H9 (cell line): Measurements from ENCODE around the gene PMEPA1. TPM values are rescaled to one million over a fixed set of nuclear protein-coding genes. Genes with fewer than 3 reads are reported as not detected.

Experiments
- DNase-seq: peaks from one replicate; pipeline ENCODE4 v3.0.0-alpha.2; 2017
- H2AFZ ChIP-seq: one replicate; pipeline ENCODE4 v1.6.1; 2013; ENCODE audit warnings: mild to moderate bottlenecking, low read length, control low read depth, moderate library complexity
- H2AK5ac ChIP-seq: 2 replicates; pipeline ENCODE4 v1.6.1; 2013; ENCODE audit warnings: low read length, control low read depth, mixed read lengths; ENCODE audit not compliant: insufficient read length
- H2BK120ac ChIP-seq: one replicate; pipeline ENCODE4 v1.6.1; 2013; ENCODE audit warnings: low read depth, mild to moderate bottlenecking, low read length, control low read depth, inconsistent platforms; ENCODE audit not compliant: poor library complexity, severe bottlenecking
- H2BK12ac ChIP-seq: 2 replicates; pipeline ENCODE4 v1.6.1; 2013; ENCODE audit warnings: low read length, control low read depth, mixed read lengths, low read depth; ENCODE audit not compliant: insufficient read length
- H2BK15ac ChIP-seq: 2 replicates; pipeline ENCODE4 v1.6.1; 2013; ENCODE audit warnings: low read depth, low read length, control low read depth
- H2BK20ac ChIP-seq: one replicate; pipeline ENCODE4 v1.6.1; 2013; ENCODE audit warnings: low read depth, mild to moderate bottlenecking, low read length, control low read depth, inconsistent platforms; ENCODE audit not compliant: poor library complexity, severe bottlenecking
- H2BK5ac ChIP-seq: 2 replicates; pipeline ENCODE4 v1.6.1; 2013; ENCODE audit warnings: low read length, control low read depth, mixed read lengths; ENCODE audit not compliant: insufficient read length
- H3K14ac ChIP-seq: 2 replicates; pipeline ENCODE4 v1.6.1; 2013; ENCODE audit warnings: low read length, control low read depth; ENCODE audit not compliant: insufficient read depth
- H3K18ac ChIP-seq: 2 replicates; pipeline ENCODE4 v1.6.1; 2013; ENCODE audit warnings: low read depth, mild to moderate bottlenecking, mixed read lengths, low read length, control low read depth; ENCODE audit not compliant: insufficient read length
- H3K23ac ChIP-seq: 2 replicates; pipeline ENCODE4 v1.6.1; 2013; ENCODE audit warnings: low read length, control low read depth, mixed read lengths, low read depth; ENCODE audit not compliant: insufficient read length
- H3K23me2 ChIP-seq: 2 replicates; pipeline ENCODE4 v1.6.1; 2013; ENCODE audit warnings: low read depth, mild to moderate bottlenecking, mixed read lengths, low read length, control low read depth; ENCODE audit not compliant: insufficient read length, poor library complexity, severe bottlenecking
- H3K27ac ChIP-seq: 2 replicates; pipeline ENCODE4 v1.5.1; 2013; ENCODE audit warnings: low read length, control low read depth, mixed read lengths, low read depth; ENCODE audit not compliant: insufficient read length
- H3K27me3 ChIP-seq: 2 replicates; pipeline ENCODE4 v1.6.1; 2013; ENCODE audit warnings: low read length, control low read depth, inconsistent platforms; ENCODE audit not compliant: insufficient read depth
- H3K4ac ChIP-seq: 2 replicates; pipeline ENCODE4 v1.6.1; 2013; ENCODE audit warnings: low read depth, mild to moderate bottlenecking, control low read depth, inconsistent platforms, low read length, moderate library complexity
- H3K4me1 ChIP-seq: 2 replicates; pipeline ENCODE4 v1.6.1; 2013; ENCODE audit warnings: low read length, control low read depth, inconsistent platforms; ENCODE audit not compliant: insufficient read depth
- H3K4me2 ChIP-seq: 2 replicates; pipeline ENCODE4 v1.6.1; 2013; ENCODE audit warnings: low read length, control low read depth, mixed read lengths; ENCODE audit not compliant: insufficient read length, insufficient read depth
- H3K56ac ChIP-seq: 2 replicates; pipeline ENCODE4 v1.6.1; 2013; ENCODE audit warnings: low read depth, mild to moderate bottlenecking, mixed read lengths, low read length, control low read depth; ENCODE audit not compliant: insufficient read length
- H3K79me1 ChIP-seq: 2 replicates; pipeline ENCODE4 v1.6.1; 2013; ENCODE audit warnings: low read depth, mild to moderate bottlenecking, moderate library complexity, low read length, control low read depth, inconsistent platforms; ENCODE audit not compliant: insufficient read depth, poor library complexity, severe bottlenecking
- H3K79me2 ChIP-seq: 2 replicates; pipeline ENCODE4 v1.6.1; 2013; ENCODE audit warnings: low read length, control low read depth, inconsistent platforms; ENCODE audit not compliant: insufficient read depth
- H3K9ac ChIP-seq: 2 replicates; pipeline ENCODE4 v1.6.1; 2013; ENCODE audit warnings: low read length, control low read depth, mixed read lengths; ENCODE audit not compliant: insufficient read length; ENCODE audit errors: extremely low read depth
- H3K9me3 ChIP-seq: one replicate; pipeline ENCODE4 v1.6.1; 2013; ENCODE audit warnings: low read depth, low read length, inconsistent platforms; ENCODE audit not compliant: control insufficient read depth
- H3T11ph ChIP-seq: one replicate; pipeline ENCODE4 v1.6.1; 2013; ENCODE audit warnings: mild to moderate bottlenecking, low read length, control low read depth, inconsistent platforms
- H4K20me1 ChIP-seq: one replicate; pipeline ENCODE4 v1.6.1; 2013; ENCODE audit not compliant: control insufficient read depth, insufficient read length, insufficient read depth
- H4K5ac ChIP-seq: 2 replicates; pipeline ENCODE4 v1.6.1; 2013; ENCODE audit warnings: low read depth, mild to moderate bottlenecking, mixed read lengths, low read length, control low read depth; ENCODE audit not compliant: insufficient read length
- H4K8ac ChIP-seq: replicated peaks from 2 replicates; pipeline ENCODE4 v1.6.1; 2013; ENCODE audit warnings: low read length, control low read depth, mixed read lengths, low read depth; ENCODE audit not compliant: insufficient read length
- H4K91ac ChIP-seq: 2 replicates; pipeline ENCODE4 v1.6.1; 2013; ENCODE audit warnings: low read depth, mild to moderate bottlenecking, moderate library complexity, mixed read lengths, low read length, control low read depth; ENCODE audit not compliant: insufficient read length
- H3K27ac Mint-ChIP-seq, 3 experiments: 2 replicates in 2 of 3; 3 replicates in 1 of 3; pipeline ENCODE4 v1.8.0; 2020 to 2021; ENCODE audit warnings: mixed read lengths in 3 of 3, mild to moderate bottlenecking in 1 of 3, moderate library complexity in 1 of 3
- H3K27me3 Mint-ChIP-seq: 2 replicates; pipeline ENCODE4 v1.8.0; 2021; ENCODE audit warnings: low read depth, mild to moderate bottlenecking, moderate library complexity, mixed read lengths
- H3K36me3 Mint-ChIP-seq, 3 experiments: 2 replicates in 2 of 3; 3 replicates in 1 of 3; pipeline ENCODE4 v1.8.0; 2020 to 2021; ENCODE audit warnings: low read depth in 3 of 3, mixed read lengths in 3 of 3; ENCODE audit not compliant: insufficient read depth in 1 of 3
- H3K4me1 Mint-ChIP-seq, 2 experiments: 2 replicates each; pipeline ENCODE4 v1.8.0; 2020; ENCODE audit warnings: mixed read lengths in 2 of 2
- H3K4me3 Mint-ChIP-seq, 2 experiments: 2 replicates in 1 of 2; 3 replicates in 1 of 2; pipeline ENCODE4 v1.8.0; 2020 to 2021; ENCODE audit warnings: mild to moderate bottlenecking in 2 of 2, mixed read lengths in 2 of 2, moderate library complexity in 1 of 2
- H3K9me3 Mint-ChIP-seq, 2 experiments: 2 replicates in 1 of 2; 3 replicates in 1 of 2; pipeline ENCODE4 v1.8.0; 2020; ENCODE audit warnings: mild to moderate bottlenecking in 2 of 2, mixed read lengths in 2 of 2, moderate library complexity in 1 of 2
- WGBS: extraction: QIAGEN DNeasy Blood & Tissue Kit; methylation state at CpG from one replicate; pipeline ENCODE4 v1.1.7; 2013; ENCODE audit warnings: missing lambda C conversion rate, low lambda C conversion rate, mixed read lengths; ENCODE audit not compliant: insufficient read length; ENCODE audit errors: extremely low coverage; 5-methylcytosine and 5-hydroxymethylcytosine counted together
- total RNA-seq: library from RNA; stranded (reverse); gene quantifications from 2 replicates; pipeline ENCODE4 v1.2.1, GENCODE V29; 2021
- TF ChIP-seq, protein P1 (sequence below): fragments of 200-600 bp; sonication (generic); conservative IDR thresholded peaks from 3 replicates; pipeline ENCODE4 v1.8.0; 2021; ENCODE audit warnings: antibody characterized with exemption, mild to moderate bottlenecking

PMEPA1 gene
- total RNA-seq, 1 experiment from 2014 or later, result 34.6 TPM

DNA sequence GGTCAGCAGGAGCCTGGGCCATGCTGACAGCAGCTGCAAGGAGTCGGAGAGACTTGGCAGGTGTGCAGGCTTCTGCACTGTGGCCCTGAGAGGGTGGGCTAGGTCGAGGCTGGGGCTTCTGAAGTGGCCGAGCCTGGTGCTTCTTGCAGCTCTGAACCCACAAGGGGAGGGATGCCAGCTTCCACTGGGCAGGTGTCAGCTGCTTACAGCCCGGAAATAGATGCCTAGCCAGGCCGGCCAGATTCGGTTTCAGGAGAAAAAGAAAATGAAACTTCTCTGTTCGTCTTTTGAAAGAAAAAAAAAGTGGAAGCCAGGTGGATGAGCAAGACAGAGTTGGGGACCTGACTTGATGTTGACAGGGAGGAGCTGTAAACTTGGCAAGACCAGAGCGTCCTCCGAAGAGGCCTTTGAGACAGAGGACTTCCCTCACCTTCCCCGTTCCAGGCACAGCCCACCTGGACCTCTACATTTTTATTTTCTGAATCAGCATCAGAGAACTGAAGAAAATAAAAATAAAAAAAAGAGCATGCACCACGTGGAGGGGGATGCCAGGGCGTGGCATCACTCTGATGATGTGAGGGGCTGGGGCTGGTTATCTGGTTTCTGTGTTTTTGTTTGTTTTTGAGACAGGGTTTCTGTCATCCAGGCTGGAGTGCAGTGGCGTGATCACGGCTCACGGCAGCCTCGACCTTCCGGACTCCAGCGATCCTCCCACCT lies 89.4 kb downstream of the PMEPA1 start, which contains the start of gene ZBP1:
TSS of gene ZBP1 (minus strand) at position 153 of the 717 bp plus-strand sequence. CDS start at position 22, 131 bp downstream.
- no peak within 1 kb of the TSS for H4K5ac ChIP-seq
- WGBS, result no CpG with 5 or more reads among the region's 18 CpGs
- H2BK20ac ChIP-seq, result no peak within 1 kb of the TSS
- no peak within 1 kb of the TSS for H3K18ac ChIP-seq
- no peak within 1 kb of the TSS for H2AK5ac ChIP-seq
- no peaks in the 10 kb centered on the region for H3K79me2 ChIP-seq
- peaks cover 2 to 6% of the 10 kb centered on the region in 2 experiments; a peak in 3 of 5 replicates for H3K9me3 Mint-ChIP-seq
- DNase-seq, result no peak
- no peak within 1 kb of the TSS for H3K4ac ChIP-seq
- H4K91ac ChIP-seq, result no peak within 1 kb of the TSS
- H3K36me3 Mint-ChIP-seq, result no peaks in the 10 kb centered on the region
- no peaks in the 10 kb centered on the region for H3K23me2 ChIP-seq
- H2AFZ ChIP-seq, result no peak within 1 kb of the TSS
- H3K56ac ChIP-seq, result no peak within 1 kb of the TSS
- no peak within 1 kb of the TSS for H3K23ac ChIP-seq
- no peak within 1 kb of the TSS for H2BK5ac ChIP-seq
- no peaks in the 10 kb centered on the region for H3K79me1 ChIP-seq
- H3K27ac ChIP-seq, result no peak within 1 kb of the TSS
- peaks cover 3% of the 10 kb centered on the region for H4K20me1 ChIP-seq
- no peaks in the 10 kb centered on the region for H3K4me1 ChIP-seq
- TF ChIP-seq, protein P1, sequence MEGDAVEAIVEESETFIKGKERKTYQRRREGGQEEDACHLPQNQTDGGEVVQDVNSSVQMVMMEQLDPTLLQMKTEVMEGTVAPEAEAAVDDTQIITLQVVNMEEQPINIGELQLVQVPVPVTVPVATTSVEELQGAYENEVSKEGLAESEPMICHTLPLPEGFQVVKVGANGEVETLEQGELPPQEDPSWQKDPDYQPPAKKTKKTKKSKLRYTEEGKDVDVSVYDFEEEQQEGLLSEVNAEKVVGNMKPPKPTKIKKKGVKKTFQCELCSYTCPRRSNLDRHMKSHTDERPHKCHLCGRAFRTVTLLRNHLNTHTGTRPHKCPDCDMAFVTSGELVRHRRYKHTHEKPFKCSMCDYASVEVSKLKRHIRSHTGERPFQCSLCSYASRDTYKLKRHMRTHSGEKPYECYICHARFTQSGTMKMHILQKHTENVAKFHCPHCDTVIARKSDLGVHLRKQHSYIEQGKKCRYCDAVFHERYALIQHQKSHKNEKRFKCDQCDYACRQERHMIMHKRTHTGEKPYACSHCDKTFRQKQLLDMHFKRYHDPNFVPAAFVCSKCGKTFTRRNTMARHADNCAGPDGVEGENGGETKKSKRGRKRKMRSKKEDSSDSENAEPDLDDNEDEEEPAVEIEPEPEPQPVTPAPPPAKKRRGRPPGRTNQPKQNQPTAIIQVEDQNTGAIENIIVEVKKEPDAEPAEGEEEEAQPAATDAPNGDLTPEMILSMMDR, result no peak
- H3K27me3 ChIP-seq, result no peaks in the 10 kb centered on the region
- H3K4me2 ChIP-seq, result no peak within 1 kb of the TSS
- no peak within 1 kb of the TSS for H2BK12ac ChIP-seq
- H3T11ph ChIP-seq, result no peak within 1 kb of the TSS
- no peak within 1 kb of the TSS for H2BK120ac ChIP-seq
- H3K4me1 Mint-ChIP-seq, result peaks cover 0 to 3% of the 10 kb centered on the region in 2 experiments; a peak in 1 of 4 replicates
- no peak within 1 kb of the TSS for H3K14ac ChIP-seq
- no peaks in the 10 kb centered on the region for H3K9me3 ChIP-seq
- no peak within 1 kb of the TSS for H4K8ac ChIP-seq
- H2BK15ac ChIP-seq, result no peak within 1 kb of the TSS
- H3K9ac ChIP-seq, result no peak within 1 kb of the TSS
- H3K27ac Mint-ChIP-seq, result no peak within 1 kb of the TSS; a peak in 1 of 7 replicates
- no peak within 1 kb of the TSS for H3K4me3 Mint-ChIP-seq
- peaks cover 11% of the 10 kb centered on the region for H3K27me3 Mint-ChIP-seq
